Stimulated activated CD4-positive, alpha-beta T cell treated with anti-CD3 and anti-CD28 coated beads, Interleukin-4, amount 100 ng/mL, for 24 hours (primary cell): ENCODE measurements around the gene LFNG.
"Not testable (repeated sequence)": the region's sequence is repeated elsewhere in the genome, so short reads cannot be mapped to it uniquely, and the experiment has no call there.

ENCODE experiments used
- DNase-seq: peaks from one replicate; pipeline ENCODE4 v3.0.0-alpha.2; 2020

The LFNG gene

GRCh38 chr7:2531796-2532110, 12.2 kb downstream of the LFNG start:
- not testable (repeated sequence) for DNase-seq

- not testable (repeated sequence) for DNase-seq
These were observed 12.7 kb downstream of the LFNG start for GRCh38 chr7:2532199-2532772.

- DNase-seq, result not testable (repeated sequence)
These were observed 13.2 kb downstream of the LFNG start for GRCh38 chr7:2532816-2533215.

GRCh38 chr7:2533566-2533965, 14.0 kb downstream of the LFNG start:
- DNase-seq, result not testable (repeated sequence)

GRCh38 chr7:2534214-2534613, 14.6 kb downstream of the LFNG start:
- DNase-seq, result not testable (repeated sequence)

GRCh38 chr7:2535872-2536627, 16.5 kb downstream of the LFNG start:
- not testable (repeated sequence) for DNase-seq

- DNase-seq, result no peak
These were observed 18.6 kb downstream of the LFNG start for GRCh38 chr7:2537981-2538851.

GRCh38 chr7:2539031-2539911, 19.7 kb downstream of the LFNG start:
- no peak for DNase-seq

GRCh38 chr7:2540133-2540532, 20.6 kb downstream of the LFNG start:
- DNase-seq, result no peak

GRCh38 chr7:2540641-2541051, 21.1 kb downstream of the LFNG start:
- DNase-seq, result no peak

GRCh38 chr7:2541291-2542010, 21.9 kb downstream of the LFNG start:
- DNase-seq, result no peak

- DNase-seq, result no peak
These were observed 22.7 kb downstream of the LFNG start for GRCh38 chr7:2542011-2542915.

GRCh38 chr7:2542916-2543871, 23.6 kb downstream of the LFNG start:
- DNase-seq, result no peak

- no peak for DNase-seq
These were observed 25.1 kb downstream of the LFNG start for GRCh38 chr7:2544541-2545188.

GRCh38 chr7:2545746-2546425, 26.3 kb downstream of the LFNG start:
- DNase-seq, result no peak

GRCh38 chr7:2546776-2547586, 27.4 kb downstream of the LFNG start:
- no peak for DNase-seq

GRCh38 chr7:2551418-2551817, 31.8 kb downstream of the LFNG start:
- no peak for DNase-seq

- no peak for DNase-seq
These were observed 33.5 kb downstream of the LFNG start for GRCh38 chr7:2553108-2553507.
